Ovary (tissue), 9 donors: ENCODE results near the gene SULT2B1. TPM values are rescaled to one million over a fixed set of nuclear protein-coding genes. Genes with fewer than 3 reads are reported as not detected.

Experiments
- DNase-seq, 5 donors: peaks; one replicate each; pipeline ENCODE4 v3.0.0-alpha.2; 2019 to 2020
- H3K27ac ChIP-seq, 2 donors: fragments of 200-600 bp; one replicate each; pipeline versions ENCODE4 v1.5.1 to v1.8.0; 2019 to 2022
- H3K27me3 ChIP-seq: fragments of 200-600 bp; one replicate; pipeline ENCODE4 v1.8.0; 2022
- H3K36me3 ChIP-seq: fragments of 200-600 bp; sonication (generic); one replicate; pipeline ENCODE4 v1.5.1; 2019
- H3K4me1 ChIP-seq: one replicate; pipeline ENCODE4 v1.8.1; 2013; ENCODE audit warnings: mild to moderate bottlenecking, moderate library complexity; ENCODE audit not compliant: insufficient read depth
- H3K4me3 ChIP-seq: fragments of 200-600 bp; sonication (generic); one replicate; pipeline ENCODE4 v1.5.1; 2017
- H3K9me3 ChIP-seq, 2 donors: fragments of 200-600 bp in 1 of 2; sonication (generic) in 1 of 2; one replicate each; pipeline versions ENCODE4 v1.5.1 to v1.8.1; 2013 to 2019; ENCODE audit warnings: mild to moderate bottlenecking in 1 of 2, moderate library complexity in 1 of 2
- EP300 ChIP-seq: sonication (generic); formaldehyde crosslinking; IDR thresholded peaks from one replicate; pipeline ENCODE4 v1.6.1; 2017; ENCODE audit warnings: antibody characterized with exemption
- POLR2A ChIP-seq: fragments of 450-650 bp; IDR thresholded peaks from one replicate; pipeline ENCODE4 v1.6.1; 2017; ENCODE audit warnings: antibody characterized with exemption, mild to moderate bottlenecking, moderate library complexity
- WGBS, 3 donors: extraction: QIAGEN DNeasy Blood & Tissue Kit in 1 of 3; methylation state at CpG; one replicate each; pipeline versions ENCODE4 v1.1.5 to v1.1.7; 2013 to 2017; 5-methylcytosine and 5-hydroxymethylcytosine counted together
- intact Hi-C, 4 donors: fragments of 100-400 bp; cut with DNase I; formaldehyde crosslinking; loops; one replicate each; pipeline versions ENCODE4 v1.11.0 to v1.15.1; 2022 to 2023
- polyA plus RNA-seq, 2 donors: library from polyadenylated mRNA; stranded (reverse); fragments of 200-250 nt in 1 of 2; fragments of 350-450 nt in 1 of 2; fragmentation: Illumina TruSeq in 1 of 2; extraction: RNeasy Lipid Tissue Mini Kit (QIAGEN cat#74804) in 1 of 2; gene quantifications; one replicate each; pipeline ENCODE4 v1.2.3, GENCODE V29; 2013 to 2014
- total RNA-seq, 7 donors: library from RNA; depleted of rRNA in 2 of 7; stranded (reverse); fragments of >200 nt in 2 of 7; fragmentation: NEBNext Ultra II Directional in 3 of 7; extraction: Animal tissue kit (Norgen Biotek cat#: 25700) in 3 of 7; gene quantifications; one replicate each; pipeline versions ENCODE4 v1.1.0 to v1.2.4, GENCODE V29; 2016 to 2023
- TF ChIP-seq, protein P1 (sequence below), 3 donors: fragments of 450-650 bp in 2 of 3; fragments of 200-600 bp in 1 of 3; IDR thresholded peaks; one replicate each; pipeline versions ENCODE4 v1.5.1 to v1.8.0; 2016 to 2022; ENCODE audit warnings: antibody characterized with exemption in 3 of 3, mild to moderate bottlenecking in 1 of 3
- donor health status: DM: no; HTN: no; CAD: no; lungs with moderate emphysema.
- donor health status: DM: no; HTN: no; CAD: no.
- donor health status: Bipolar disorder and iron deficiency.
- donor health status: DM: yes; HTN: yes; CAD: no.
- donor health status: DM: no; HTN: no; CAD: no.
- donor health status: DM: yes; HTN: yes; CAD: no.

Gene SULT2B1
- total and polyA plus RNA-seq, 9 donors = 0.10 to 0.20 TPM; not detected in 7

DNA sequence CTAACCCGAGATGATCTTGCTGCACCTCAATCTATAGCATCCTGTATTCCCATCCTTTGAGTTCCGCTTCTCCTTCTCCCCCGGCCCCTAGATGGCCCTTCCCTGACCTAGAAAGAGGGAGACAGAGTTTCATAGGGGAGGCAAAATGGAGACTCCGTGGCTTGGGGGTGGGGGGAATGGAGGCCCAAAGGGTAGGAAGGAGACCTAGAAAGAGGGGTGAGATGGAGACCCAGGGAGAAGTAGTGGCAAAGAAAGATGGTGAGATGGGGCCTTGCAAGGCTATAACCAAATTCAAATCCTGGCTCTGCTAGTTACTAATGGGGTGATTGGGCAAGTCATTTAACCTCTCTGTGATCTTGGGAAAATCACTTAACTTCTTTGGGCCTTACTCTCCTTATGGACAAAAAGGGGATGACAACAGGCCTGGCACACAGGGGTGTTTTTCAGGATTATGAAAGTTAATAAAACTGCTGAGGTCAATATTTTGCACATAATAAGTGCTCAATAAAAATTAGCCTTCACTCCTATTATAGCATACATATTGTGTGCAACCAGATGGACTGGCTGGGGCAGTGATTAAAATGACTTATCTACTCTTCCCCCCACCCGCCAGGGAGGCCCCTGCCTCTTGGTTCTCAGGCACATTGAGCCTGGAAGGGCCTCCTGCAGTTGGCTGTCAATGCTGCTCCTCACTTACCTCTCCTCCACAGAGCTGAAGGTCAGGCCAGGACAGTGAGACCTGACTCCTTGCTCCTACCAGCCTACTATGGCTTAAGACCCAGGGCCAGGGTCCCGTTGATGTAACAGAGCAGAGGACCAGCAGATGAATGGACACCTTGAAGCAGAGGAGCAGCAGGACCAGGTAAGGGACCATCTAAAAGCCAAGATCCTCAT, 68.0 kb downstream of the SULT2B1 start:
- Histone ChIP-seq H3K4me3 (peak overlapping the region; percentile 52), H3K9me3 (no peaks in the 10 kb centered on the region), H3K36me3 (no peaks in the 10 kb centered on the region), H3K27ac (peak overlapping the region; percentile 5 to 91), H3K4me1 (peaks cover 7% of the 10 kb centered on the region), H3K27me3 (no peaks in the 10 kb centered on the region)
- 24 to 32% (median 30%) methylated on average over 6 of the region's 6 CpGs for WGBS, 3 donors
- intact Hi-C loops = loop anchor here in 2 of 4 donors (10.0 kb wide), 2 partner anchors 135 to 295 kb away; partner anchors contain the start of gene EMP3 (in 1 of the 2)
- peak in 2 of 5 donors; percentile 29 to 42 for DNase-seq
- TF ChIP-seq, protein P1, sequence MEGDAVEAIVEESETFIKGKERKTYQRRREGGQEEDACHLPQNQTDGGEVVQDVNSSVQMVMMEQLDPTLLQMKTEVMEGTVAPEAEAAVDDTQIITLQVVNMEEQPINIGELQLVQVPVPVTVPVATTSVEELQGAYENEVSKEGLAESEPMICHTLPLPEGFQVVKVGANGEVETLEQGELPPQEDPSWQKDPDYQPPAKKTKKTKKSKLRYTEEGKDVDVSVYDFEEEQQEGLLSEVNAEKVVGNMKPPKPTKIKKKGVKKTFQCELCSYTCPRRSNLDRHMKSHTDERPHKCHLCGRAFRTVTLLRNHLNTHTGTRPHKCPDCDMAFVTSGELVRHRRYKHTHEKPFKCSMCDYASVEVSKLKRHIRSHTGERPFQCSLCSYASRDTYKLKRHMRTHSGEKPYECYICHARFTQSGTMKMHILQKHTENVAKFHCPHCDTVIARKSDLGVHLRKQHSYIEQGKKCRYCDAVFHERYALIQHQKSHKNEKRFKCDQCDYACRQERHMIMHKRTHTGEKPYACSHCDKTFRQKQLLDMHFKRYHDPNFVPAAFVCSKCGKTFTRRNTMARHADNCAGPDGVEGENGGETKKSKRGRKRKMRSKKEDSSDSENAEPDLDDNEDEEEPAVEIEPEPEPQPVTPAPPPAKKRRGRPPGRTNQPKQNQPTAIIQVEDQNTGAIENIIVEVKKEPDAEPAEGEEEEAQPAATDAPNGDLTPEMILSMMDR (IDR thresholded peaks at IDR 0.05) = peak in 2 of 3 donors; percentile 14 to 24
- TF ChIP-seq EP300 = no peak

DNA sequence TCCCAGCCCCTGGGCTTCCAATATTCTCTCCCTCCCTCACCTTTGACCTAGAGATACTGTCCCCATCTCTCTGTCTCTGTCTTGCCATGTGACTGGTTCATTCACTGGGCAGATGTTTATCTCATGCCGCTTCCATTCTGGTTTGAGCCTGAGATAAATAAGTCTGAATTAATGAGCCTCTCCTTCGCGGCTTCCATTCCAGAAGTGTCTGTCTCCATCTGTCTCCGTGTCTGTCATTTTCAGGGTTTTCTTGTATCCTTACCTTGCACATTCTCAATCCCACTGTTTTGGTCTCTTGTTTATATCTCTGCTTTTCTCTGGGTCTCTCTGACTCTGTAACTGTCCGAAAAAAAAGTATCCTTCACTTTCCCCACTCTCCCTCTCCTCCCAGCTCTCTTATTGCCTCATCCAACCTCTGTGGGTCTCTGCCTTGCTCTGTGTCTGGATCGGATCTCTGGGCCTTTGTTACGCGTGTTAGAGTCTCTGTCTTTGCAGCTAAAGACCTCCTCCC, 71.6 kb downstream of the SULT2B1 start:
- H3K27ac ChIP-seq = peak overlapping the region; percentile 56 to 69
- intact Hi-C loops = no loop called here
- H3K27me3 ChIP-seq = no peaks in the 10 kb centered on the region
- DNase-seq = peak in 2 of 5 donors; percentile 13 to 19
- H3K4me1 ChIP-seq = peaks cover 3% of the 10 kb centered on the region
- no peaks in the 10 kb centered on the region for H3K9me3 ChIP-seq
- no peak overlapping the region for H3K4me3 ChIP-seq
- H3K36me3 ChIP-seq = no peaks in the 10 kb centered on the region
- 11 to 13% (median 12%) methylated on average over 8 of the region's 8 CpGs for WGBS, 3 donors
- TF ChIP-seq POLR2A (no peak), EP300 (no peak)
- TF ChIP-seq, protein P1 (IDR thresholded peaks at IDR 0.05) = no peak

DNA sequence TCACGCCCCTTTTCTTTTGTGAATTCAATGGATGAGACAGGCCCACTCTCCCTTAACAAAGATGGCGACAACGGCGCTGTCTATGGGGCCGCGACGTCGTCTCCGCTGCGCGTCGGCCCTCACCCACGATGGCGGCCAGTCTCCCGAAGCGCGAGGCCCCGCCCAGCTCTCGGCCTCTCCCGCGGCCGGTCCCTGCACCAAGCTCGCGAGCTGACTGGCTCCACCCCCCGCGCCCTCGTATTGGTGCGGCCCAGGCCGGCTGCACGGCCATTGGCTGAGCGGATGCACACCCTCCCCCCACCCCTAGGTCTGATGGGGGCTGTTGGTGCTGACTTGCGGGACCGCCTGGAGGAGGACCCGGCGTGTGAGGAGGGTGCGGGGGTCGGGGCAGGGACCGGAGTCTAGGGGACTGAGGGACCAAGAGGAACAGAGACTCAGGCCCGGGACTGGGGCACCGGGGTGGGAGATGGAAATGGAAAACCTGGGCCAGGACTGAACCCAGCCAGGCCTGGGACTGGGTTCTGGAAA, 72.2 kb downstream of the SULT2B1 start:
- no peak for TF ChIP-seq EP300
- peak; percentile 33 for TF ChIP-seq POLR2A
- Histone ChIP-seq H3K9me3 (no peaks in the 10 kb centered on the region), H3K27ac (peak overlapping the region; percentile 69 to 83), H3K36me3 (no peaks in the 10 kb centered on the region), H3K27me3 (no peaks in the 10 kb centered on the region), H3K4me3 (peak overlapping the region; percentile 46), H3K4me1 (peaks cover 3% of the 10 kb centered on the region)
- peak; percentile 98 to 99 (median 98) for DNase-seq
- intact Hi-C loops = no loop called here
- WGBS, 3 donors = 1% methylated on average over 37 to 40 of the region's 40 CpGs

DNA sequence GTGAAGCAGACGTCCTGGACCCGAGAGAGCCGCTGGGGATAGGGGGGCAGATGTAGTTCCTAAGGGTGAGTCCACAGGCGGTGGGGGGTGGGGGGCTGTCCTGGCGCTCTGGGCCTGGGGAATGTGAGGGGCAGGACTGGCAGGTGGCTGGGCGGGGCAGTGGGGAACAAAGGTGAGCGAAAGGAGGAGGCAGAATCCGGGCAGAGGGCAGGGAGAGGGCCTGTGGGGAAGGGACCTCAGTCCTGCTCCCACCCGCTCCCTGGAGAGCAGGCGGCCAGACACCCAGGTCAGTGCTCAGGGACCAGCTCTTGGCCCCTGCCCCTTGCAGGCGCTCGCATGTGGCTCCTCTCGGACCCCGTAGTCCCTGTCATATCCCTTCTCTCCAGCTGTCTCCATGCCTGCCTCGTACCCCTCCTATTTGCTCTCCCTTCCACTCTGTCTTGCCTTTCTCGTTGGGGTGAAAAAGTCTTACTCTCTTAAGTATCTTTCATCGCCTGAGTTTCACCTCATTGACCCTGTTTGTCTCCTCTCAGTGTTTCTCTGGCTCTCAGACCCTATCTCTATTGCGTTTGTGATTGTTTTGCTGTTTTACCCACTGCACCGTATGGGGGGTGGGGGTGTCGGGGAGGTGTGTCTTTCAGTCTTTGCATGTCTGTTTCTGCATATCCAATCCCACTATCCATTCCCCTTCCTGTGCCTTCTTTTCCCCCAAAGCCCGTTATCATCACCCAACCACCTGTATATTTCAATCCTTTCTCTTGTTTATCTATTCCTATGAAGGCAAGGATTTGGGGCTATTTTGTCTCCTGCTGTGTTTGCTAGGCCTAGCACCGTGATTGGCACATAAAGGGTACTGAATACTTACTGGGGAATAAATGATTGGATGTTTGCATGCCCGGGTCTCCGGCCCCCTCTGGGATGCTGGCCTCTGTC, 73.1 kb downstream of the SULT2B1 start:
- Histone ChIP-seq H3K9me3 (no peaks in the 10 kb centered on the region), H3K27me3 (no peaks in the 10 kb centered on the region), H3K27ac (peak overlapping the region; percentile 60 to 83), H3K36me3 (no peaks in the 10 kb centered on the region), H3K4me3 (no peak overlapping the region), H3K4me1 (peaks cover 8% of the 10 kb centered on the region)
- DNase-seq = peak in 3 of 5 donors; percentile 51 to 64 (median 60)
- TF ChIP-seq EP300 (no peak), POLR2A (no peak)
- TF ChIP-seq, protein P1 (IDR thresholded peaks at IDR 0.05) = no peak
- WGBS, 3 donors = 43 to 54% (median 44%) methylated on average over 24 of the region's 24 CpGs
- intact Hi-C loops = no loop called here
